Calu3 (cell line): Measurements from ENCODE around the gene TCF3. TPM values are rescaled to one million over a fixed set of nuclear protein-coding genes. Genes with fewer than 3 reads are reported as not detected.

Experiments used
- BruUV-seq: library from RNA; stranded (reverse); fragments of 400-500 nt; replicated peaks from 2 replicates; lab custom pipeline; 2021; lab: Mats Ljungman, UMichigan
- CTCF ChIA-PET: fragments of 300-600 bp; sonication (Branson Sonifier 250); formaldehyde crosslinking; loops from one replicate; lab custom pipeline; 2022; ENCODE audit warnings: antibody characterized with exemption; lab: Charles Lee
- DNase-seq: peaks from one replicate; pipeline ENCODE4 v3.0.0; 2022
- H3K27ac Mint-ChIP-seq: one replicate; pipeline ENCODE4 v1.8.0; 2022; ENCODE audit warnings: mixed read lengths; ENCODE audit not compliant: unreplicated experiment
- H3K27me3 Mint-ChIP-seq: one replicate; pipeline ENCODE4 v1.8.0; 2022; ENCODE audit warnings: mixed read lengths; ENCODE audit not compliant: unreplicated experiment
- H3K36me3 Mint-ChIP-seq: one replicate; pipeline ENCODE4 v1.8.0; 2022; ENCODE audit warnings: mild to moderate bottlenecking, moderate library complexity, mixed read lengths; ENCODE audit not compliant: insufficient read depth, unreplicated experiment
- H3K4me1 Mint-ChIP-seq: one replicate; pipeline ENCODE4 v1.8.0; 2022; ENCODE audit warnings: mild to moderate bottlenecking, low read depth, mixed read lengths; ENCODE audit not compliant: unreplicated experiment
- H3K4me3 Mint-ChIP-seq: one replicate; pipeline ENCODE4 v1.8.0; 2022; ENCODE audit warnings: mild to moderate bottlenecking, low read depth, moderate library complexity, mixed read lengths; ENCODE audit not compliant: unreplicated experiment
- H3K9me3 Mint-ChIP-seq: one replicate; pipeline ENCODE4 v1.8.0; 2022; ENCODE audit warnings: low read depth, mixed read lengths; ENCODE audit not compliant: unreplicated experiment
- intact Hi-C: fragments of 100-400 bp; cut with micrococcal nuclease; formaldehyde crosslinking; loops from one replicate; pipeline ENCODE4 v1.10.0; 2022; ENCODE audit not compliant: unreplicated experiment
- total RNA-seq: library from RNA; stranded (reverse); gene quantifications from 2 replicates; pipeline ENCODE4 v1.2.3, GENCODE V29; 2022
- TF ChIP-seq, protein P1 (sequence below): fragments of 200-600 bp; IDR thresholded peaks from one replicate; pipeline ENCODE4 v1.8.0; 2022; ENCODE audit warnings: antibody characterized with exemption; ENCODE audit not compliant: unreplicated experiment

The TCF3 gene
- total RNA-seq, 1 experiment from 2014 or later: 102 TPM

DNA sequence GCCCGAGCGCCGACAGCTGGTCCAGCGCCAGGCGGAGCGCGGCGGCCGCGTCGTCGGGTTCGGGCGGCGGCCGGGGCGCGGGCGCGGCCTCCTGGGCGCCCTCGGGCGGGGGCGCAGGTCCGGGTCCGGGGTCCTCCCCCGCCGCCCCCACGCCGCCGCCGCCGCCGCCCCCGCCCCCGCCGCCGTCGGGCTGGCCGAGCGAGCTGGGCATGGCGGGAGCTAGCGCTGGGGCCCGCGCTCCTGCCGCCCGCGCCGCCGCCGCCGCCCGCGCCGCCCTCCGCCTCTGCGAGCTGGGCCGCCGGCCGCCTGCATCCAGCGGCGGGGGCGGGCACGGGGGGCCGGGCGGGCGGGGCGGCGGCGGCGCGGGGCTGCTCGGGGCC, 84.6 kb downstream of the TCF3 start:
- no peak for DNase-seq
- H3K27ac Mint-ChIP-seq: no peak overlapping the region
- peaks cover 19% of the 10 kb centered on the region for H3K27me3 Mint-ChIP-seq
- peaks cover 12% of the 10 kb centered on the region for H3K4me1 Mint-ChIP-seq
- no peak overlapping the region for H3K4me3 Mint-ChIP-seq
- peaks cover 40% of the 10 kb centered on the region for H3K36me3 Mint-ChIP-seq
- H3K9me3 Mint-ChIP-seq: no peaks in the 10 kb centered on the region
- TF ChIP-seq, protein P1, sequence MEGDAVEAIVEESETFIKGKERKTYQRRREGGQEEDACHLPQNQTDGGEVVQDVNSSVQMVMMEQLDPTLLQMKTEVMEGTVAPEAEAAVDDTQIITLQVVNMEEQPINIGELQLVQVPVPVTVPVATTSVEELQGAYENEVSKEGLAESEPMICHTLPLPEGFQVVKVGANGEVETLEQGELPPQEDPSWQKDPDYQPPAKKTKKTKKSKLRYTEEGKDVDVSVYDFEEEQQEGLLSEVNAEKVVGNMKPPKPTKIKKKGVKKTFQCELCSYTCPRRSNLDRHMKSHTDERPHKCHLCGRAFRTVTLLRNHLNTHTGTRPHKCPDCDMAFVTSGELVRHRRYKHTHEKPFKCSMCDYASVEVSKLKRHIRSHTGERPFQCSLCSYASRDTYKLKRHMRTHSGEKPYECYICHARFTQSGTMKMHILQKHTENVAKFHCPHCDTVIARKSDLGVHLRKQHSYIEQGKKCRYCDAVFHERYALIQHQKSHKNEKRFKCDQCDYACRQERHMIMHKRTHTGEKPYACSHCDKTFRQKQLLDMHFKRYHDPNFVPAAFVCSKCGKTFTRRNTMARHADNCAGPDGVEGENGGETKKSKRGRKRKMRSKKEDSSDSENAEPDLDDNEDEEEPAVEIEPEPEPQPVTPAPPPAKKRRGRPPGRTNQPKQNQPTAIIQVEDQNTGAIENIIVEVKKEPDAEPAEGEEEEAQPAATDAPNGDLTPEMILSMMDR: no peak
- no TSS peak for BruUV-seq
- CTCF ChIA-PET: no interaction called here
- intact Hi-C loops: no loop called here

DNA sequence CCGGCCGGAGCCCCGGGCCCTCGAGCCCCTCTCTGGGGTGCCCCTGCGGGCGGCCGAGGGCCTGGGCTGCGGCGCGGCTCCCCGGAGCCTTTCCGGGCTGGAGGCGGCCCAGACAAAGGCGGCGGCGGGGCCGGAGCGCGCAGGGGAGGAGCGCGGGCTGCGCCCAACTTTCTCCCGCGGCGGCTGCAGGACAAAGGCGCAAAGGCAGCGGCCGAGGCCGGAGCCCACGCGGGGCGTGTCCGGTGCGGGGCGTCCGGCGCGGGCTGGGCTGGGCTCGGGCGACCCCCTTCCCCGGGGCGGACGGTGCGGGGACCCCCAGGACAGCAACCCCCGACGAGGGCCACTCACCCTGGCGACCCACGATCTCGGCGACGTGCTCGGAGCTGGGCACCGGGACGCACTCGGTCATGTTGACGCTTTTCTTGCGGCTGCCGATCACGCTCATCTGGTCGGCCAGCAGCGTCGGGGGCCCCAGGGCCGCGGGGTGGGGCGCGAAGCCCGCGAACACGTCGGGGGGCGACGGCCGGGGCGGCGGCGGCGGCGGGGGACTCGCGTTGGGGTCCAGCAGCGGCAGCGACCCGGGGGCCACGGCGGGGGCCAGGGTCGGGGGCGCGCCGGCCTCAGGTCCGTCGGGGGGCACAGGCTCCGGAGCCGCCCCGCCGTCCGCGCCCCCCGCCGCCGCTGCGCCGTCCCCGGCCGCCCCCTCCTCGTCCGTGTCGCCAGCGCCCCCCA, 85.1 kb downstream of the TCF3 start:
- no TSS peak for BruUV-seq
- peaks cover 12% of the 10 kb centered on the region for H3K4me1 Mint-ChIP-seq
- peaks cover 40% of the 10 kb centered on the region for H3K36me3 Mint-ChIP-seq
- TF ChIP-seq, protein P1: no peak
- CTCF ChIA-PET: interaction anchor here (0.6 kb wide), 1 partner anchor 225 kb away, joined by 4 read pairs; no protein-coding TSS in a partner anchor
- peak; percentile 47 for DNase-seq
- H3K27ac Mint-ChIP-seq: no peak overlapping the region
- intact Hi-C loops: no loop called here
- peak overlapping the region; percentile 61 for H3K4me3 Mint-ChIP-seq
- no peaks in the 10 kb centered on the region for H3K9me3 Mint-ChIP-seq
- H3K27me3 Mint-ChIP-seq: peaks cover 19% of the 10 kb centered on the region

DNA sequence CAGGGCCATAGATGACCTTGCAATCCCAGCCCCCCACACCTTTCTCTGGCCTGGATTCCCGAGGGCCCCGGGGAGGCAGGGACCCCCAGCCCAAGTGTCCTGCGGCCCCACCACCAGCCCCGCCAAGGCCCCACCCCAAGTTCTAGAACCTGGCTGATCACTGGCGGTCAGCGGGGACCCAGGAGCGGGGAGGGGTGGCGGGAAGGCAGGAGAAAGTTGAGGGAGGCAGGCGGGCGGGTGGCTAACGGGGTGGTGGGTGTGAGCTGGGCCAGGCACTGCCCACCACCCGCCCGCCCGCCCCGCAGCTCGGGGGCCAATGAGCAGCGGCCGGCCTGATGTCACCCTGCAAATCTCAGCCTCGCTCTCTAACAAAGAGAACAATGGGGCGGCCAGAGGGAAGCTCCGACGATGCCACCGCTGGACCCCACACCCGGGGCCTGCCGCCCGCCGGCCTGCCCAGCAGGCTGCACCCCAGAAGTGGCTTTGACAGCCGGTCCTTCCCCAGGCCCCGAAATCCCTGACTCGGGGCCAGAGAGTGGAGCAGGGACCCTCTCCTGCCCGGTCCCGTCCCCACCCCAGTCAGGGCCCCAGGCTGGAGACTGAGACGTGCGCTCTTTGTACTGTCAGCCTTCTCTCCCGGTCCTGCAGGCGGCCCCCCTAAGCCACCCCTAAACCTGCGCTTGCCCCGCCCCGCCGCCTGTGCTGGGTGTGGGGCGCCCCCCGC, 85.9 kb downstream of the TCF3 start:
- Mint-ChIP-seq H3K4me1 (peaks cover 12% of the 10 kb centered on the region), H3K27ac (no peak overlapping the region), H3K36me3 (peaks cover 40% of the 10 kb centered on the region), H3K9me3 (no peaks in the 10 kb centered on the region), H3K27me3 (peaks cover 19% of the 10 kb centered on the region), H3K4me3 (peak overlapping the region; percentile 61)
- CTCF ChIA-PET: interaction anchor here (0.6 kb wide), 2 partner anchors 34 to 225 kb away, joined by 3 to 4 read pairs; no protein-coding TSS in a partner anchor
- intact Hi-C loops: no loop called here
- BruUV-seq: no TSS peak
- TF ChIP-seq, protein P1: no peak
- DNase-seq: peak; percentile 71

DNA sequence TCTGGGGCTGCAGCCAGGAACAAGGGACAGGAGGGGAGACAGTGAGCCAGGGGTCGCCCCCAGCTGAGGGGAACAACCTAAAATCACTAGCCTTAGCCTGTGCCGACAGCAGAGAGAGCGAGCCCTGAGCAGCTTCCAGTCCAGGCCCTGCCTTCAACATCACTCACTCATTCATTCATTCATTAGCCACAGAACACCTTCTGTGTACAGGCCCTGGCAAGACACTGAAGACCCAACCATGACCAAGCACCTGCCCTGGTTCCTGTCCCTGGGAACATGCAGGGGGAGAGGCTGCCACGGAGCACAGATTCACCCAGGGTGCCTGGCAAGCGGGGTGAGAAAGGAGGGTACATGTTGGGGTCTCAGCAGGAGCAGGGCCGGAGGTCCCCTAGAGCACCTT, 89.2 kb downstream of the TCF3 start:
- intact Hi-C loops: no loop called here
- no TSS peak for BruUV-seq
- Mint-ChIP-seq H3K27ac (no peak overlapping the region), H3K27me3 (no peaks in the 10 kb centered on the region), H3K9me3 (no peaks in the 10 kb centered on the region), H3K4me3 (no peak overlapping the region), H3K36me3 (peaks cover 16% of the 10 kb centered on the region), H3K4me1 (no peaks in the 10 kb centered on the region)
- no peak for DNase-seq
- CTCF ChIA-PET: no interaction called here
- TF ChIP-seq, protein P1: no peak
